ENCODE results near the gene PLTP. TPM values are rescaled to one million over a fixed set of nuclear protein-coding genes. Genes with fewer than 3 reads are reported as not detected.

Gene PLTP, protein sequence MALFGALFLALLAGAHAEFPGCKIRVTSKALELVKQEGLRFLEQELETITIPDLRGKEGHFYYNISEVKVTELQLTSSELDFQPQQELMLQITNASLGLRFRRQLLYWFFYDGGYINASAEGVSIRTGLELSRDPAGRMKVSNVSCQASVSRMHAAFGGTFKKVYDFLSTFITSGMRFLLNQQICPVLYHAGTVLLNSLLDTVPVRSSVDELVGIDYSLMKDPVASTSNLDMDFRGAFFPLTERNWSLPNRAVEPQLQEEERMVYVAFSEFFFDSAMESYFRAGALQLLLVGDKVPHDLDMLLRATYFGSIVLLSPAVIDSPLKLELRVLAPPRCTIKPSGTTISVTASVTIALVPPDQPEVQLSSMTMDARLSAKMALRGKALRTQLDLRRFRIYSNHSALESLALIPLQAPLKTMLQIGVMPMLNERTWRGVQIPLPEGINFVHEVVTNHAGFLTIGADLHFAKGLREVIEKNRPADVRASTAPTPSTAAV
- 21.7 and 23.0 TPM in 2 replicates for total RNA-seq

DNA sequence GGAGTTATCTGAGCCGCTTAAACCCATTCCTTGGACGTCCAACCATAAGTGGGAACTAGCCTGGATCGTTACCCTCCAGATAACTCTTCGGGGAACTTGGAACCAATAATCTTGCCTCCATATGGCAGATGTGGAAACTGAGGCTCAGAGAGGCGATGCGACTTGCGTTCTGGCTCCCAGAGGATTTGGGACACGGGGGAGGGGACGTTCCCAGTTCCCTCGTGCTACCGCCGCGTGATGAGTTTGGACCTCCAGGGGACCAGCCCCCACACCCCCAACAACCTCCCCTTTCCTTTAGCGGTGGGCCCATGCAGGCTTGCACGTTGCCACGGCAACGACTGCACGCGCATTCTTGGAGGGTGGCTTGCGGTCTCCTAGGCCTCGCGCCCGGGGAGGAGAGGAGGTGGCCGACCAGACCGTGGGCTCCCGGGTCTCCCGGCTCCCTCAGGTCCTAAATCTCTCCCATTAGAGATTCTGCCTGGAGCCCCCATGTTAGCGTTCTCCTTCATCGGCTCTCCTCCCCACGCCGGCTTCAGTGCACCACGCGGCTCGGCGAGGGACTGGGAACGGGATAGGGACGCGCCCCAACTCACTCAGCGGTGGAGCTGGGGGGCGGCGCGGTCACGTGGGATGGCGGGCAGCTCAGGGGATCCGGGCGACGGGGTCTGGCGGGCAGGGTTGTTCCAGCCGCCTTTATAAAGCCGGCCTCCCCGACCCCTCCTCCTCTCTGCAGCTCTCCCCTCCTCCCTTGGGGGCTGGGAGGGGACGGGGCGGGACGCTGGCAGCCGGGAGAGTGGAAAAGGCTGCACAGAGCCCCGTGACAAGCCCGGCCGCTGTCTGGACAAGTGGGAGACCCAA, at the start of gene PLTP:
PLTP (minus strand) TSS at position 670 of the 858 bp plus-strand sequence. CDS start 703 bp downstream, outside the sequence.

DNA sequence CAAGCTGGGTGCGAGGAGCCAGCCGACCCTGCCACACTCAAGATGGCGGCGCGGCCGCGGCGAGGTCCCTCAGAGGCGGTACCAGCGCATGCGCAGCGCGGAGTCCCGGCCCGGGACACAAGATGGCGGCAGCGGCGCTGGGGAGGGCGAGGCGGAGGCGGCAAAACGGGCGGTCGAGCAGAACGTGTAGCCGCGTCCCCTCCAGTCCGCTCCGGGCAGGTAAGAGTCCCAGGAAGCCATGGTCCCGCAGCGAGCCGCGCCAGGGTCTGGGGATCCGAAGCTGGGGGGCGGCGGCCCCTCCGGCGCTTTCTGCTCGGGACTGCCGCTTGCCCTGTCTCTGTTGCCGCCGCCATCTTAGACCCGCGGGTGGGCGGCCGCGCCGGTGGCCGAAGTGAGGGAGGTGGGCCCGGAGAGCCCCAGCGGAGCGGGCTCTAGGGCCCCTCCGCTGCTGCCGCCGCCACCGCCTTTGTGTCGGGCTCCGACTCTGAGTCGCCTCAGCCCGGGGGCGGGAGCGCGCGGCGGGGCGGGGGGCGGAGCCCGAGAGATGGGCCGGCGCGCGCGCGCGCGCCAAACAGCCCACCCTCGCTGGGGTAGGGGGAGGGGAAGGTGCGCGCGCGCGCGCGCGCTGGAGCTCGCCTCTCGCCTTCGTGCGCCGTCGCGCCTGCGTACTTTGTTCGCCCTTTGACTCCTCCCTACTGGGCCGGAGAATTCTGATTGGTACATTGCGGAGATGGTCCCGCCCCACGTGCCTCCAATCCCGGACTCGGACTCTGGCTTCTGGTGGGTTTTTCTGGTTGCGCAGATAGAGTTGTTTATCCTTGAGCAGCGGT, 22.8 kb upstream of the PLTP start, which contains the start of gene PCIF1:
PCIF1 (plus strand) TSS at position 98 of the 830 bp plus-strand sequence. CDS start 4,317 bp downstream, outside the sequence.

DNA sequence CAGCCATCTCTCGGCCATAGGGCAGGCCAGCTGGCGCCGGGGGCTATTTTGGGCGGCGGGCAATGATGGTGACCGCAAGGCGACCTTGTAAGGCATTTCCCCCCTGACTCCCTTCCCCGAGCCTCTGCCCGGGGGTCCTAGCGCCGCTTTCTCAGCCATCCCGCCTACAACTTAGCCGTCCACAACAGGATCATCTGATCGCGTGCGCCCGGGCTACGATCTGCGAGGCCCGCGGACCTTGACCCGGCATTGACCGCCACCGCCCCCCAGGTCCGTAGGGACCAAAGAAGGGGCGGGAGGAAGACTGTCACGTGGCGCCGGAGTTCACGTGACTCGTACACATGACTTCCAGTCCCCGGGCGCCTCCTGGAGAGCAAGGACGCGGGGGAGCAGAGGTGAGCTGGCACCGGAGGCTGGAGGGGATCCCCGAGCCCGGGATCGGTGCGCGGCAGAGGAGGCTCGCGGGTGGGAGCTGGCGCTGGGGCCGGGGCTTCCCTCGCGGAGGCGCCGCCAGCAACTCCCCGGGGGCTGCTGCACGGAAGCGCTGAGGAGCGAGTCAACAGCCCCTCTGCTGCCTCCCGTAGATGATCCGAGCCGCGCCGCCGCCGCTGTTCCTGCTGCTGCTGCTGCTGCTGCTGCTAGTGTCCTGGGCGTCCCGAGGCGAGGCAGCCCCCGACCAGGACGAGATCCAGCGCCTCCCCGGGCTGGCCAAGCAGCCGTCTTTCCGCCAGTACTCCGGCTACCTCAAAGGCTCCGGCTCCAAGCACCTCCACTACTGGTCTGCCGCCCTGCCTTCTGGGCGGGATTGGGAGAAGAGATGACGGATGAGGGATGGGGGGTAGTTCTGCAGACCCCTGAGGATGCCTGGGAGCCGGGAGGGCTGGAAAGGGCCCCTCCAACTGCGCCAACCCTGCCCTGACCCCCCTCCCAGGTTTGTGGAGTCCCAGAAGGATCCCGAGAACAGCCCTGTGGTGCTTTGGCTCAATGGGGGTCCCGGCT, 20.7 kb downstream of the PLTP start, which contains the start of the genes CTSA and NEURL2:
CTSA (plus strand) TSS at position 351 of the 999 bp plus-strand sequence; CDS start at position 585, 234 bp downstream.
NEURL2 (minus strand) TSS at position 224 of the 999 bp plus-strand sequence; CDS start at position 7, 217 bp downstream.

DNA sequence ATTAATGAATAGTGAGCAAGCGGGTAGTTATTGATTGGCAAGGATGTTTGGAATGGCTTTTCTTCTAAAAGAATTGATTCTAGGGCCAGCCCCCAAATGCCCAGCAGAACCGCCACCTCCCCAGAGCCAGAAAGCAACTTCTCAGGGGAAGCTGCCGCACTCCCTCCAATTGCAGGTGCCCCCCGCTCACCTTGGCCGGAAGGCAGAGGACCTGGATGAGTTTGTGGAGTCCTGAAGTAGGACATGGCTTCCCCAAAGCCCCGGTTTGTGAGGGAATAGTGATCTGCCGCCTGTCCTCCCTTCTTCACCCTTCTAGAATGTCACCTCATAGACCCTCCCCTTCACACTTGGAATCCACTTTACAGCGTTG, 24.6 kb downstream of the PLTP start, which contains the start of gene SPATA25:
SPATA25 (minus strand) TSS at position 277 of the 370 bp plus-strand sequence; CDS start at position 245, 32 bp downstream.

DNA sequence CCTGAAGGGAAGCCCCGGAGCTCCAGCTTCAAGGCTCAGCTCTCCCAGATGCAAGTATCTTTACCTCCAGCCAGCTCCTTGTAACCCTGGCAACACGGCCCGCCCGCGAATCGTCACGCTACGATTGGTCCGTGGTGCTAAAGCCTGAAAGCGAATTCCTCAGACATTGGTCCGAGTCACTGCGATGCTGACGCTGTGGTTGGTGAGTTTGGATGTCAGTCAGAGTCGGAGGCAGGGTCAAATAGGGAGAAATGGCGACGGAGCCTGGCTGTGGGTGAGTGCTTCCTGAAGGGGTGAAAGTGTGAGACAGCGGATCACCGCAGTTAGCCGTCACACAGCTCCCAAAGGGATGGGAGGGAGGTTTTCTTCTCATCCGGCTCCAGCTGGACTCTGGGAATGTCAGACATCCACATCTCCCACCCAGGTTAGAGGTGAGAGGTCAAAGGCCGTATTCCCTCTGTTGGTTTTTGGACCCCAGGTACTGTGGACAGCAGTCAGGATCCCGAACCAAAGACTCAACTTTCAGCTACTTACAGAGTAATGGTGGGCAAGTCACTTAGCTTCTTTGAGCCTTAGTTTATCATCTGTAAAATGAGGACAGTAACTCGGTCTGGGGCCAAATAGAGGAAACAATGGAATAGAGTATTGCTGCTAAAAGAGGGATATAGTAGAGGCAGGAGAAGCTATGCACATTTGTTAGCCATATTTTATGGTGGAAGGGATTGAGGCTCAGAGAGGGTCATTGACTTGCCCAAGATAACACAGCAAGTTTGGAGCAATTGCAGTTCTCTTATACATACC, 30.8 kb downstream of the PLTP start, which contains the start of gene ZSWIM1:
ZSWIM1 (plus strand) TSS at position 240 of the 801 bp plus-strand sequence. CDS start 1,366 bp downstream, outside the sequence.

DNA sequence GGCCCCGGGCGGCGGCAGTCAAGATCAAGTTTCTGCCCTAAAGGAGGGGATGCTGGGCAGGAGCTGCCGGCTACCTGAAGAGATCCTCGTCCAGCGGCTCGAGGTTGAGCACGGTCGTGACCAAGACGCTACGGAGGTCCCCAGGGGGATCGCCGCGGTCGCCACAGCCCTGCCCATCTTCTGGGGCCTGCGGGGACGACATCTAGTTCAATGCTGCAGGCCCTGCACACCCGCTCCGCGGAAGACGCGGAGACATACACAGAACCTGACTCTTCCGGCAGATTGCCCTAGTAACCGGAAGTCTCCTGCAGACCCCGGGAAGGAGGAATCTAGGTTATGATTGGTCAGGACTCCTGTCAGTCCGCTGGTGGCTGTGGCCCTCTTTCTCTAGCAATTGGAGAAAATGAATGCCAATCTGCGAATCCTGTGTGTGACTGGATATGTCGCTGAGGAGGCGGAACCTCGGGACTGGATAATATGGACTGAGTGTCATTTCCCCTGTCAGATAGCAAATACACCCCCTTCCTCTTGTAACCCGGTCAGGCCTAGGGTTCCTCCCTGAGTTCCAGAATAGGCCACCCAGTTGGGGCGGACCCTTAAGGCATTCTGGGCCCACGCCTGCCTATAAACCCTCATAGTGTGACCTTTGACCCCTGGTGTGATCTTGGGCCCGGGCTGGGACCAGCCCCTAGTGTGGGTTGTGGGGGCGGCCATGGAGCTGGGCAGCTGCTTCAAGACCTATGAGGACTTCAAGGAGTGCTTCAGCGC, 54.7 kb downstream of the PLTP start, which contains the start of the genes ACOT8 and ZSWIM3:
ACOT8 (minus strand) TSS at position 279 of the 768 bp plus-strand sequence; CDS start at position 202, 77 bp downstream.
ZSWIM3 (plus strand) TSS at position 501 of the 768 bp plus-strand sequence; CDS start at position 713, 212 bp downstream.

Other genes starting within 250 kb of the PLTP start
- gene WFDC11, start 241.9 kb downstream of the PLTP start, total RNA-seq = not detected in 2 replicates
- not detected in 2 replicates for gene WFDC13, start 210.1 kb downstream of the PLTP start, total RNA-seq
- gene WFDC10B, start 207.1 kb downstream of the PLTP start, total RNA-seq = 0.32 TPM in 1 of 2 replicates, not detected in the other
- not detected in 2 replicates for gene SPINT4, start 189.8 kb downstream of the PLTP start, total RNA-seq
- gene WFDC3, start 120.3 kb downstream of the PLTP start, total RNA-seq = 0.61 TPM in 1 of 2 replicates, not detected in the other
- gene DNTTIP1, start 120.2 kb downstream of the PLTP start, total RNA-seq = 5.5 and 13.8 TPM in 2 replicates
- 2.3 and 4.5 TPM in 2 replicates for gene UBE2C, start 99.5 kb downstream of the PLTP start, total RNA-seq
- gene TNNC2, start 84.8 kb downstream of the PLTP start, total RNA-seq = not detected in 2 replicates
- 75.3 and 91.8 TPM in 2 replicates for gene SNX21, start 78.4 kb downstream of the PLTP start, total RNA-seq
- 27.6 and 32.8 TPM in 2 replicates for gene ACOT8, start 54.8 kb downstream of the PLTP start, total RNA-seq
- gene ZSWIM3, start 54.5 kb downstream of the PLTP start, total RNA-seq = 4.7 and 5.5 TPM in 2 replicates
- gene ZSWIM1, start 30.9 kb downstream of the PLTP start, total RNA-seq = 12.0 and 13.5 TPM in 2 replicates
- 0.97 and 1.8 TPM in 2 replicates for gene SPATA25, start 24.5 kb downstream of the PLTP start, total RNA-seq
- gene NEURL2, start 20.9 kb downstream of the PLTP start, total RNA-seq = 3.9 and 4.1 TPM in 2 replicates
- 102 and 119 TPM in 2 replicates for gene CTSA, start 20.8 kb downstream of the PLTP start, total RNA-seq
- gene PCIF1, start 22.5 kb upstream of the PLTP start, total RNA-seq = 19.3 and 20.6 TPM in 2 replicates
- gene ZNF335, start 60.0 kb upstream of the PLTP start, total RNA-seq = 27.7 and 34.7 TPM in 2 replicates
- 0.16 TPM in 1 of 2 replicates, not detected in the other for gene MMP9, start 96.8 kb upstream of the PLTP start, total RNA-seq
- not detected in 2 replicates for gene SLC12A5, start 117.1 kb upstream of the PLTP start, total RNA-seq
- 21.1 and 27.7 TPM in 2 replicates for gene NCOA5, start 177.8 kb upstream of the PLTP start, total RNA-seq
- gene CD40, start 206.2 kb upstream of the PLTP start, total RNA-seq = 9.1 and 10.5 TPM in 2 replicates

All from hair follicle dermal papilla cell (primary cell).